Bronchial epithelial cell (primary cell): ENCODE results near the gene RBM12. TPM values are rescaled to one million over a fixed set of nuclear protein-coding genes. Genes with fewer than 3 reads are reported as not detected.

Source experiments
- DNase-seq: peaks from one replicate; pipeline ENCODE4 v3.0.0-alpha.2; 2010; ENCODE audit warnings: low read depth
- FAIRE-seq: peaks from 2 replicates; lab custom pipeline; 2011; peaks lifted over from hg19 to GRCh38; lab: Jason Lieb, UNC
- H3K27me3 ChIP-seq: 2 replicates; pipeline ENCODE4 v1.5.1; 2011; ENCODE audit warnings: low read length; ENCODE audit not compliant: control insufficient read depth, insufficient read depth
- H3K36me3 ChIP-seq: 2 replicates; pipeline ENCODE4 v1.5.1; 2011; ENCODE audit warnings: low read length; ENCODE audit not compliant: control insufficient read depth, insufficient read depth
- H3K4me3 ChIP-seq: 2 replicates; pipeline ENCODE4 v1.5.1; 2011; ENCODE audit warnings: mild to moderate bottlenecking, low read depth, low read length, control low read depth
- CTCF ChIP-seq: IDR thresholded peaks from 2 replicates; pipeline ENCODE4 v1.5.1; 2011; ENCODE audit warnings: mild to moderate bottlenecking, moderate library complexity, low read length, control low read depth, inconsistent platforms; ENCODE audit not compliant: insufficient read depth, severe bottlenecking
- total RNA-seq: library from RNA; depleted of rRNA; stranded (reverse); fragments of >200 nt; gene quantifications from 2 replicates; pipeline ENCODE4 v1.2.1, GENCODE V29; 2014

RBM12 gene
- total RNA-seq, 1 donor from 2014 or later = 40.0 TPM

- H3K4me3 ChIP-seq = no peak overlapping the region
- FAIRE-seq (no peak), DNase-seq (no peak)
- no peak for TF ChIP-seq CTCF
- no peaks in the 10 kb centered on the region for H3K27me3 ChIP-seq
- H3K36me3 ChIP-seq = no peaks in the 10 kb centered on the region
These were observed 4.4 kb downstream of the RBM12 start for GRCh38 chr20:35660122-35660937.

GRCh38 chr20:35657271-35657670 lies 7.4 kb downstream of the RBM12 start:
- H3K4me3 ChIP-seq = no peak overlapping the region
- no peak for TF ChIP-seq CTCF
- FAIRE-seq = no peak
- DNase-seq = no peak
- peaks cover 19% of the 10 kb centered on the region for H3K36me3 ChIP-seq
- no peaks in the 10 kb centered on the region for H3K27me3 ChIP-seq

- no peak for FAIRE-seq
- no peak for TF ChIP-seq CTCF
- Histone ChIP-seq H3K27me3 (no peaks in the 10 kb centered on the region), H3K36me3 (peaks cover 20% of the 10 kb centered on the region), H3K4me3 (no peak overlapping the region)
- DNase-seq = no peak
These were observed 10.3 kb downstream of the RBM12 start for GRCh38 chr20:35654415-35654814.

- H3K4me3 ChIP-seq = no peak overlapping the region
- no peak for FAIRE-seq
- H3K36me3 ChIP-seq = peaks cover 20% of the 10 kb centered on the region
- no peaks in the 10 kb centered on the region for H3K27me3 ChIP-seq
- no peak for DNase-seq
- no peak for TF ChIP-seq CTCF
These were observed 10.8 kb downstream of the RBM12 start for GRCh38 chr20:35653893-35654292.

GRCh38 chr20:35653430-35653734 lies 11.3 kb downstream of the RBM12 start:
- DNase-seq (no peak), FAIRE-seq (no peak)
- Histone ChIP-seq H3K4me3 (no peak overlapping the region), H3K27me3 (no peaks in the 10 kb centered on the region), H3K36me3 (peaks cover 20% of the 10 kb centered on the region)
- TF ChIP-seq CTCF = no peak
